OCI-LY3 (cell line): ENCODE results near the gene KIF3A.

ENCODE experiments used
- CTCF ChIP-seq: fragments of 200-600, 300-600 bp; sonication (generic); IDR thresholded peaks from 2 replicates; pipeline ENCODE4 v1.5.1; 2014; ENCODE audit warnings: antibody characterized with exemption, low read length, low read depth
- EZH2phosphoT487 ChIP-seq: fragments of 200-600 bp; shearing (Covaris generic); IDR thresholded peaks from 2 replicates; pipeline ENCODE4 v1.6.1; 2018; ENCODE audit warnings: antibody characterized with exemption, mixed run types, low read depth

GRCh38 chr5:132758451-132758850 lies 21.1 kb upstream of the KIF3A start:
- TF ChIP-seq CTCF (no peak), EZH2phosphoT487 (no peak)
